ENCODE results near the gene TPSG1.

- TF ChIP-seq SPI1 (IDR thresholded peaks at IDR 0.05; ENCODE audit: borderline replicate concordance, low read depth) (no peak), POLR2AphosphoS5 (IDR thresholded peaks at IDR 0.05; ENCODE audit: low read depth) (no peak)
- TF ChIP-seq, protein P1, sequence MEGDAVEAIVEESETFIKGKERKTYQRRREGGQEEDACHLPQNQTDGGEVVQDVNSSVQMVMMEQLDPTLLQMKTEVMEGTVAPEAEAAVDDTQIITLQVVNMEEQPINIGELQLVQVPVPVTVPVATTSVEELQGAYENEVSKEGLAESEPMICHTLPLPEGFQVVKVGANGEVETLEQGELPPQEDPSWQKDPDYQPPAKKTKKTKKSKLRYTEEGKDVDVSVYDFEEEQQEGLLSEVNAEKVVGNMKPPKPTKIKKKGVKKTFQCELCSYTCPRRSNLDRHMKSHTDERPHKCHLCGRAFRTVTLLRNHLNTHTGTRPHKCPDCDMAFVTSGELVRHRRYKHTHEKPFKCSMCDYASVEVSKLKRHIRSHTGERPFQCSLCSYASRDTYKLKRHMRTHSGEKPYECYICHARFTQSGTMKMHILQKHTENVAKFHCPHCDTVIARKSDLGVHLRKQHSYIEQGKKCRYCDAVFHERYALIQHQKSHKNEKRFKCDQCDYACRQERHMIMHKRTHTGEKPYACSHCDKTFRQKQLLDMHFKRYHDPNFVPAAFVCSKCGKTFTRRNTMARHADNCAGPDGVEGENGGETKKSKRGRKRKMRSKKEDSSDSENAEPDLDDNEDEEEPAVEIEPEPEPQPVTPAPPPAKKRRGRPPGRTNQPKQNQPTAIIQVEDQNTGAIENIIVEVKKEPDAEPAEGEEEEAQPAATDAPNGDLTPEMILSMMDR (IDR thresholded peaks at IDR 0.05; ENCODE audit: insufficient read depth, low read length), result no peak
These were observed 16.7 kb downstream of the TPSG1 start for GRCh38 chr16:1208239-1208830.

Measured in HL-60 (cell line).